Inflammatory macrophage treated with lipopolysaccharide for 1 hour (primary cell): ENCODE results near the gene MRPL17.

ENCODE experiments used
- DNase-seq, 2 donors: peaks; one replicate each; pipeline ENCODE4 v3.0.0-alpha.2; 2020 to 2022

Gene MRPL17

DNA sequence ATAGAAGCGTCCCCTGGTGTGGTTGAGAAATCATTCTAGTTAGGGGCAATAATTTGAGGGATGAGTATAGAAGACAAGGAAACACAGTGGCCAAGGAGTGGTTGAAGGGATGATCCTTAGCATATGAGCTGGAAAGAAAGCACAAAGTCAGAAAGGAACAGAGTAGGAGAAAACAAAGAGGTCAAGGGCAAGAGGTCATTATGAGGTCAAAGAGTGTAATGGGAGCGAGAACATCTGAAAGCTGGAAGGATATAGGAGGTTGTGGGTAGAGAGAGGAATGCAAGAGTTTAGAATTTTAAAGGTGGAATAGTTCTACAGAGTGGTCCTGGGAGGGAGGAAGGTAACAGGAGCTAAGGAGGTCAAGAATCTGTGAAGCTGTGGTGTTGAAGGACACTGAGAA lies 29.5 kb downstream of the MRPL17 start:
- DNase-seq = no peak

GRCh38 chr11:6653097-6653496 lies 30.0 kb downstream of the MRPL17 start:
- DNase-seq = no peak

DNA sequence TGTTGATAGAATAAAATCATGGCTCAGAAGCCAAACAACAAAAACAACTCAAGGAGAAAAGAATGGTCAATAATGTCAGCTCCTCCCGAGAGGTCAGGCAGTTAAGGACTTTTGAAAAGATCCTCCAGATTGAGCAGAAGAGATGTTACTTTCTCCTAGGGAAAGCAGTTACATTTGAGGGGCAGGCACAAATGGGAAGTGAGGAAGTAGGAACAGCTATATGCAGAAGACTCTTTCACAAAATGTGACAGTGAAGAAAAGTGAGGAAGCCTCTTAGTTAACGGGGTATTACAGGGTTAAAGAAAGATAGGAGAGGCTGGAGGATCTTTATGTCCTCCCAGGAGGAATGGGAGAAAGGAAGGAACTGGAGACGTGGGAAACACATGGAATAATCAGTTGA lies 31.0 kb downstream of the MRPL17 start:
- no peak for DNase-seq

DNA sequence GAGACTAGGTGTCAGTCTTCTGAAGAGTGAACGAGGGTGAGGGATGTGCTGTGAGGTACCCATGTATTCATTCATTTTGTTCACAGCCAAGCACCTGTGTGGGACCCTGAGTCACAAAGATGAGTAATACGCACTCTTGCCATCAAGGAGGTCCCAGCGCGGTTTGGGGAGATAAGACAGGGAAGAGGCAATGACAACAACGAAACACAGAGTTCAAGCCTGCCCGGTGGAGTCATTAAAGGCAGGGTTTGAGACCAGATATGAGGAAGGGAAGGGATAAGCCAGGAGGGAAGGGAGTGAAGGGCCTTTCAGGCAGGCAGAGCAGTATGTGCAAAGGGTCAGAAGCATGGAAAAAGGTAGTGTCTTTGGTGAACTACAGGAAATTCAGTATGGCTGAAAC lies 32.2 kb downstream of the MRPL17 start:
- no peak for DNase-seq

GRCh38 chr11:6650104-6650503 lies 33.0 kb downstream of the MRPL17 start:
- no peak for DNase-seq

GRCh38 chr11:6648501-6648900 lies 34.6 kb downstream of the MRPL17 start:
- peak in 1 of 2 donors; percentile 49 for DNase-seq

GRCh38 chr11:6647836-6648235 lies 35.3 kb downstream of the MRPL17 start:
- no peak for DNase-seq

- peak in 1 of 2 donors; percentile 31 for DNase-seq
Observed at GRCh38 chr11:6646918-6647679, 36.0 kb downstream of the MRPL17 start.

- DNase-seq = no peak
Observed at GRCh38 chr11:6646576-6646917, 36.6 kb downstream of the MRPL17 start.

GRCh38 chr11:6646071-6646470 lies 37.1 kb downstream of the MRPL17 start:
- DNase-seq = no peak

DNA sequence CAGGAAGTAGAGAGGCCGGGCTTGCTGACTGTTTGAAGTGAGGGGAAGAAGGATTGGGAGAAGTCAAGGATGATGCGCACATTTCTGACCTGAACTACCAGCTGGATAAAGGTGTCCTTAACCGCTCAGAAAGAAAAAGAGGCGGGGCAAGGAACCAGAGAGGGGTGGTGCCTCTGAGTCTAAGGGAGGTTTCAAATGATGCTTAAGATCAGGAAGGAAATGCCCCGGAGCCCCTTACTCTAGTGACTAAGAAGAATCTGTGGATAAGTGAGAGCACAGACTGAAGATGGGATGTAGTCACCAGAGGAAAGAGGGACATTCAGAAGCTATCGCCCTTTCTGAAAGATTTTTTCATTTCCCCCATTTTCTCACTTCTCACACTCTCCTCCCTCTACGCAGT lies 40.2 kb downstream of the MRPL17 start:
- no peak for DNase-seq

DNA sequence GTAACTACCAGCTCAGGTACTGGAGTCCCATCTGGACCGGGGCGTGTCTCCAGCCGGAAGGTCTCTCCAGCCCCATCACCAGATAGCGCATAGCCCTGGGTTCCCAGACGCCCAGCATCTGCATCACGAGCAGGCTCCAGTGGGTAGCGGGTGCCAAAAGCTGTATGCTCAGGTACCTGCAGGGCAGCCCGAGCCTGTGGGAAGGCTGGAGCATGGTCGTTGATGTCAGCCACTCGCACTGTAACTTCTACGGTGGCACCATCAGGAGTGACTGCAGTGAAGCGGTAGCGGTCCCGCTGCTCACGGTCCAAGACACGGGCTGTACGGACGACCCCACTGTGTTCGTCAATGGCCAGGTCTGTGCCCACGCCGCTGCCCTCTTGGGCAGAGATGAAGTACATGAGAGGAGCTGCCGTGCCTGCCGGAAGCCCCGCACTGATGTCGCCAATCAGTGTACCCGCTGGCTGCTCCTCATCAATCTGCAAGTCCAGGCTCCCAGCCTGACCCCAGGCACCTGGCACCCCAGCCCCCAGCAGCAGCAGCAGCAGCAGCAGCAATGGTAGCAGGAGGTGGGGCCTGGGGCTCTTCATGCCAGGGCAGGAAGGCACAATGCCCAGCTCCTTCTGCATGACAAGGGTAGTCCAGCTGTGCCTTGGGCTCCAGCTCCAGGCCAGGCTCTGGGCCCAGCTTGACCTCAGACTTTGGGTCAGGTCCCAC lies 42.0 kb downstream of the MRPL17 start:
- no peak for DNase-seq

- no peak for DNase-seq
Observed at GRCh38 chr11:6640036-6640984, 42.8 kb downstream of the MRPL17 start.

DNA sequence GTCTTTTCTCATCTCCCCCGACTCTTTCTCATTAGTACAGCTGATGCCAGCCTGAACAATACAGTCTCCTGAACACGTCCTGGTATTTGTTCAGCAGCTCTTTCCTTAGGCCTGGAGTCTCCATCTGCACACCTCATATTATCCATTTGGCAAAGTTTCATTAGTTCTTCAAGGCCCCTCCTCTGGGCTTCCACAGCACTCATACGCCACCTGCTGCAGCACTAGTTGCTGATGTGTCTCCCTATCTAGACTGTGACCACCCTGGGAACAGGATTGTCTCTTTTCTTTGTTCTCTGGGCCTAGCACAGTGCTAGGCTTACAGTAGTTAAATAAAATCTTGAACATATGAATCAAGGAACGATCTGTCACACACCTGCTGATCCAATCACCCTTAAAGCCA lies 44.7 kb downstream of the MRPL17 start:
- no peak for DNase-seq

GRCh38 chr11:6637871-6638270 lies 45.3 kb downstream of the MRPL17 start:
- no peak for DNase-seq

DNA sequence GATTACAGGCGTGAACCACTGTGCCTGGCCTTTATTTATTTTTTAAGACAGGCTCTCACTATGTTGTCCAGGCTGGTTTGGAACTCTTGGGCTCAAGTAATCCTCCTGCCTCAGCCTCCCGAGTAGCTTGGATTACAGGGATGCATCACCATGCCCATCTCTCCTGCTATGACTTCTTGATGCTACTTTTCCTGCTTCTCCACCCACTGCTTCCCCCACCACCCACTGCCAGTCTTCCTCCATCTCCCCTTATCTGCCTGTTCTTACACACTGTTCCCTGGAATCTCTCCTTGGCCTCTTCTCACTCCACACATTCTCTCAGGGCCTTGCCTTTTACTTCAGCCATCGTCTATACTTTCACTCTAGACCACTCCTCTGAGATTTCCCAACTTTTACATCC lies 46.7 kb downstream of the MRPL17 start:
- DNase-seq = no peak

GRCh38 chr11:6635082-6635932 lies 47.8 kb downstream of the MRPL17 start:
- peak; percentile 56 to 67 for DNase-seq

- DNase-seq = no peak
Observed at GRCh38 chr11:6634534-6634933, 48.6 kb downstream of the MRPL17 start.

- DNase-seq = no peak
Observed at GRCh38 chr11:6633422-6634408, 49.4 kb downstream of the MRPL17 start.

- DNase-seq = no peak
Observed at GRCh38 chr11:6632116-6633073, 50.7 kb downstream of the MRPL17 start.
